H1 (cell line): ENCODE results near the gene PPP1R14C. TPM values are rescaled to one million over a fixed set of nuclear protein-coding genes. Genes with fewer than 3 reads are reported as not detected.

ENCODE experiments used
- CTCF ChIA-PET: fragments of 300-600 bp; sonication (Branson Sonifier 250); formaldehyde crosslinking; loops from one replicate; lab custom pipeline; 2021; ENCODE audit not compliant: partially characterized antibody; lab: Charles Lee
- POLR2A ChIA-PET: fragments of 300-600 bp; sonication (Branson Sonifier 250); formaldehyde crosslinking; loops from one replicate; lab custom pipeline; 2021; ENCODE audit warnings: inconsistent platforms; ENCODE audit not compliant: partially characterized antibody; lab: Charles Lee
- DNase-seq, 2 experiments: peaks; one replicate each; pipeline versions ENCODE4 v3.0.0 to v3.0.0-alpha.2; 2010 to 2022; ENCODE audit warnings: low spot score in 2 of 2, low read depth in 1 of 2, mixed read lengths in 1 of 2
- FAIRE-seq: peaks from 2 replicates; lab custom pipeline; 2011; peaks lifted over from hg19 to GRCh38; lab: Jason Lieb, UNC
- H2AFZ ChIP-seq: 2 replicates; pipeline ENCODE4 v1.8.1; 2012; ENCODE audit warnings: low read length, inconsistent platforms
- H2AK5ac ChIP-seq: 2 replicates; pipeline ENCODE4 v1.6.1; 2013; ENCODE audit warnings: low read depth, low read length
- H2BK120ac ChIP-seq: replicated peaks from 2 replicates; pipeline ENCODE3; 2013; ENCODE audit warnings: low read depth, low read length, inconsistent platforms
- H2BK12ac ChIP-seq: 2 replicates; pipeline ENCODE4 v1.6.1; 2013; ENCODE audit warnings: low read depth, low read length
- H2BK15ac ChIP-seq: 2 replicates; pipeline ENCODE4 v1.6.1; 2013; ENCODE audit warnings: low read length
- H2BK20ac ChIP-seq: 2 replicates; pipeline ENCODE4 v1.6.1; 2013; ENCODE audit warnings: low read length
- H2BK5ac ChIP-seq: 2 replicates; pipeline ENCODE4 v1.6.1; 2013; ENCODE audit warnings: low read depth, low read length
- H3K14ac ChIP-seq: 2 replicates; pipeline ENCODE4 v1.6.1; 2013; ENCODE audit warnings: inconsistent platforms; ENCODE audit not compliant: insufficient read length
- H3K18ac ChIP-seq: 2 replicates; pipeline ENCODE4 v1.6.1; 2013; ENCODE audit warnings: low read length; ENCODE audit errors: extremely low read depth
- H3K23ac ChIP-seq: 2 replicates; pipeline ENCODE4 v1.6.1; 2013; ENCODE audit warnings: inconsistent platforms; ENCODE audit not compliant: insufficient read length
- H3K23me2 ChIP-seq: 2 replicates; pipeline ENCODE4 v1.6.1; 2013; ENCODE audit warnings: low read depth, low read length
- H3K27ac ChIP-seq: 2 replicates; pipeline ENCODE4 v1.6.1; 2011; ENCODE audit warnings: low read depth, low read length, inconsistent platforms
- H3K27me3 ChIP-seq, 4 experiments: replicated peaks in 1 of 4; 1 replicate in 1 of 4; 2 replicates in 3 of 4; pipeline versions ENCODE4 v1.6.1 to v1.8.1; 2011 to 2013; ENCODE audit warnings: low read length in 3 of 4, mild to moderate bottlenecking in 3 of 4, inconsistent platforms in 2 of 4, mixed read lengths in 2 of 4, moderate library complexity in 1 of 4; ENCODE audit not compliant: control insufficient read depth in 3 of 4, insufficient read depth in 3 of 4; ENCODE audit errors: extremely low read depth in 1 of 4
- H3K36me3 ChIP-seq, 4 experiments: 2 replicates each; pipeline versions ENCODE4 v1.6.1 to v1.8.1; 2011 to 2013; ENCODE audit warnings: mild to moderate bottlenecking in 4 of 4, low read length in 3 of 4, moderate library complexity in 2 of 4, control low read depth in 1 of 4, inconsistent platforms in 1 of 4; ENCODE audit not compliant: insufficient read depth in 4 of 4, control insufficient read depth in 2 of 4
- H3K4ac ChIP-seq: replicated peaks from 2 replicates; pipeline ENCODE3; 2013; ENCODE audit warnings: low read length, low read depth, mixed read lengths, inconsistent platforms; ENCODE audit not compliant: insufficient read length
- H3K4me1 ChIP-seq, 4 experiments: replicated peaks in 1 of 4; 1 replicate in 1 of 4; 2 replicates in 3 of 4; pipeline versions ENCODE4 v1.6.1 to v1.8.1; 2011 to 2013; ENCODE audit warnings: low read length in 3 of 4, inconsistent platforms in 2 of 4, mixed read lengths in 1 of 4; ENCODE audit not compliant: insufficient read depth in 4 of 4, control insufficient read depth in 3 of 4
- H3K4me2 ChIP-seq, 2 experiments: 2 replicates each; pipeline versions ENCODE4 v1.6.1 to v1.8.1; 2011 to 2013; ENCODE audit warnings: low read depth in 2 of 2, low read length in 2 of 2, control low read depth in 1 of 2, inconsistent platforms in 1 of 2, mild to moderate bottlenecking in 1 of 2; ENCODE audit not compliant: insufficient read depth in 1 of 2
- H3K4me3 ChIP-seq, 4 experiments: fragments of 200-600, 300-600 bp in 1 of 4; sonication (generic), shearing (Covaris generic), sonication (Bioruptor Twin) in 1 of 4; 2 replicates each; pipeline versions ENCODE4 v1.5.1 to v1.8.1; 2011 to 2016; ENCODE audit warnings: low read length in 4 of 4, low read depth in 3 of 4, control low read depth in 2 of 4, inconsistent platforms in 2 of 4, mild to moderate bottlenecking in 2 of 4, mixed read lengths in 1 of 4, moderate library complexity in 1 of 4; ENCODE audit not compliant: insufficient read depth in 2 of 4; ENCODE audit errors: extremely low read depth in 1 of 4
- H3K56ac ChIP-seq: replicated peaks from 2 replicates; pipeline ENCODE3; 2013; ENCODE audit warnings: low read depth, mild to moderate bottlenecking, mixed read lengths, low read length, inconsistent platforms; ENCODE audit not compliant: insufficient read length
- H3K79me1 ChIP-seq: 2 replicates; pipeline ENCODE4 v1.6.1; 2013; ENCODE audit warnings: low read depth, low read length, control low read depth
- H3K79me2 ChIP-seq, 2 experiments: 2 replicates each; pipeline versions ENCODE4 v1.6.1 to v1.8.1; 2012 to 2013; ENCODE audit warnings: low read length in 2 of 2, mild to moderate bottlenecking in 2 of 2, inconsistent platforms in 1 of 2; ENCODE audit not compliant: insufficient read depth in 2 of 2, control insufficient read depth in 1 of 2
- H3K9ac ChIP-seq, 4 experiments: replicated peaks in 1 of 4; 1 replicate in 1 of 4; 2 replicates in 3 of 4; pipeline versions ENCODE4 v1.6.1 to v1.8.1; 2011 to 2013; ENCODE audit warnings: low read depth in 3 of 4, low read length in 3 of 4, control low read depth in 2 of 4, mild to moderate bottlenecking in 2 of 4, moderate library complexity in 2 of 4, inconsistent platforms in 1 of 4; ENCODE audit errors: extremely low read depth in 1 of 4
- H3K9me3 ChIP-seq, 2 experiments: 2 replicates each; pipeline versions ENCODE4 v1.6.1 to v1.8.1; 2012 to 2013; ENCODE audit warnings: mild to moderate bottlenecking in 2 of 2, moderate library complexity in 2 of 2, control low read depth in 1 of 2, inconsistent platforms in 1 of 2, low read depth in 1 of 2, low read length in 1 of 2, mixed read lengths in 1 of 2; ENCODE audit not compliant: insufficient read depth in 2 of 2
- H4K20me1 ChIP-seq, 2 experiments: replicated peaks in 1 of 2; 2 replicates each; pipeline versions ENCODE3 to v1.8.1; 2011 to 2013; ENCODE audit warnings: inconsistent platforms in 2 of 2, low read length in 2 of 2, mild to moderate bottlenecking in 1 of 2; ENCODE audit not compliant: insufficient read depth in 2 of 2, control insufficient read depth in 1 of 2
- H4K5ac ChIP-seq: 2 replicates; pipeline ENCODE4 v1.6.1; 2013; ENCODE audit warnings: low read length, low read depth, mixed read lengths, inconsistent platforms; ENCODE audit not compliant: insufficient read length
- H4K8ac ChIP-seq: 2 replicates; pipeline ENCODE4 v1.8.0; 2013; ENCODE audit warnings: mild to moderate bottlenecking, moderate library complexity, low read length, inconsistent platforms; ENCODE audit not compliant: insufficient read depth; ENCODE audit errors: extremely low read depth
- H4K91ac ChIP-seq: replicated peaks from 2 replicates; pipeline ENCODE3; 2013; ENCODE audit warnings: low read length, mixed read lengths, inconsistent platforms; ENCODE audit not compliant: insufficient read length
- CHD1 ChIP-seq: IDR thresholded peaks from 2 replicates; pipeline ENCODE4 v1.6.1; 2012; ENCODE audit warnings: low read depth, low read length, improper control_type of control experiment
- GTF2F1 ChIP-seq: IDR thresholded peaks from 2 replicates; pipeline ENCODE4 v1.6.1; 2012; ENCODE audit warnings: low read depth, low read length, improper control_type of control experiment, borderline replicate concordance
- HDAC2 ChIP-seq, 2 experiments: fragments of 300-600 bp in 1 of 2; sonication (generic) in 1 of 2; IDR thresholded peaks; 2 replicates each; pipeline ENCODE4 v1.6.1; 2011 to 2012; ENCODE audit warnings: low read depth in 2 of 2, low read length in 2 of 2, mild to moderate bottlenecking in 2 of 2, moderate library complexity in 2 of 2, borderline replicate concordance in 1 of 2, inconsistent platforms in 1 of 2
- NANOG ChIP-seq: IDR thresholded peaks from 2 replicates; pipeline ENCODE4 v1.6.1; 2011; ENCODE audit warnings: low read length, low read depth, mild to moderate bottlenecking, inconsistent platforms; ENCODE audit not compliant: insufficient read depth, poor library complexity, severe bottlenecking
- POU5F1 ChIP-seq: IDR thresholded peaks from 2 replicates; pipeline ENCODE4 v1.6.1; 2011; ENCODE audit warnings: low read depth, mild to moderate bottlenecking, low read length, moderate library complexity
- RXRA ChIP-seq: IDR thresholded peaks from 2 replicates; pipeline ENCODE4 v1.6.1; 2011; ENCODE audit warnings: low read depth, mild to moderate bottlenecking, low read length, moderate library complexity; ENCODE audit not compliant: insufficient read depth
- TAF1 ChIP-seq: IDR thresholded peaks from 2 replicates; pipeline ENCODE4 v1.6.1; 2011; ENCODE audit warnings: mild to moderate bottlenecking, low read depth, low read length
- TEAD4 ChIP-seq: IDR thresholded peaks from 2 replicates; pipeline ENCODE4 v1.6.1; 2012; ENCODE audit warnings: low read depth, low read length, inconsistent platforms, mixed read lengths
- WGBS, 2 experiments: shearing (Covaris generic) in 1 of 2; methylation state at CpG; one replicate each; pipeline versions ENCODE4 v1.1.6 to v1.1.7; 2013 to 2015; ENCODE audit warnings: low lambda C conversion rate in 2 of 2, mixed read lengths in 2 of 2, inconsistent platforms in 1 of 2, low coverage in 1 of 2, missing lambda C conversion rate in 1 of 2; ENCODE audit not compliant: insufficient replicate concordance in 2 of 2, insufficient coverage in 1 of 2, insufficient read length in 1 of 2; ENCODE audit errors: extremely low coverage in 1 of 2, missing lambda C conversion rate in 1 of 2; 5-methylcytosine and 5-hydroxymethylcytosine counted together
- polyA plus RNA-seq, 7 experiments: library from polyadenylated mRNA; depleted of rRNA in 3 of 7; stranded (reverse) in 5 of 7; unstranded in 2 of 7; fragments of >200 nt in 5 of 7; fragments of 200-250 nt in 2 of 7; gene quantifications; 1 replicate in 5 of 7; 2 replicates in 1 of 7; 4 replicates in 1 of 7; pipeline versions ENCODE4 v1.2.1 to v1.2.3, GENCODE V29; 2011 to 2013; ENCODE audit warnings: missing spikeins in 2 of 7, mixed read lengths in 2 of 7
- total RNA-seq: library from RNA; stranded (reverse); fragmentation: NEBNext Ultra II Directional; extraction: Animal tissue kit (Norgen Biotek cat#: 25700); gene quantifications from 2 replicates; pipeline ENCODE4 v1.2.1, GENCODE V29; 2021

PPP1R14C gene
- total and polyA plus RNA-seq, 2 of the 8 experiments (the other 6 are each of a cell fraction or from before 2014, with no cell fraction given): 0.30 to 0.61 TPM

DNA sequence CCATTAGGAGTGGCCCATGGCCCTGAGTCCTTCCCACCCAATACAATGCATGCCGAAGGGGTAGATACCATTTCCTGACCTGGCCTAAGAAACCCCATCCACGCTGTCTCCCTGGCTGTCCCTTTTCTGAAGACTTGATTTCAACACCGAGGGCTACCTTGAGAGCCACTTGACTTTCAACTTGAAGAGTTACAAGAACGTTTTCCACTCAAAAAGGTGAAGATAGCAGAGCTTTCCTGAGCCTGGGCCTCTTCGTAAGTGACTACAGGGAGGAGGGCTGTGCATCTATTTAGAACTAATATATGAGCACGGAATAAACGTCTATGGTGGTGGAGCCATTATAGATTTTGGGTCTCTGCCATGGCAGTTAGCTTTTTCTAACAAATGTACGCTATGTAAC is 14.4 kb upstream of the PPP1R14C start:
- DNase-seq (no peak), FAIRE-seq (no peak)
- Histone ChIP-seq H2BK12ac (no peak overlapping the region), H2BK120ac (no peak overlapping the region), H3K27me3 (no peaks in the 10 kb centered on the region; a peak in 1 of 7 replicates), H3K4me2 (no peak overlapping the region), H4K91ac (no peak overlapping the region), H3K4ac (no peak overlapping the region), H3K4me3 (no peak overlapping the region), H4K8ac (no peak overlapping the region), H2AK5ac (no peak overlapping the region), H3K14ac (no peak overlapping the region), H3K79me2 (no peaks in the 10 kb centered on the region), H3K9ac (no peak overlapping the region), H3K23me2 (no peaks in the 10 kb centered on the region), H3K36me3 (no peaks in the 10 kb centered on the region), H3K27ac (no peak overlapping the region), H2BK5ac (no peak overlapping the region), H3K18ac (no peak overlapping the region), H3K9me3 (no peaks in the 10 kb centered on the region), H2BK15ac (no peak overlapping the region), H2AFZ (no peak overlapping the region), H4K5ac (no peak overlapping the region), H3K23ac (no peak overlapping the region), H3K79me1 (no peaks in the 10 kb centered on the region), H4K20me1 (no peaks in the 10 kb centered on the region), H3K4me1 (no peaks in the 10 kb centered on the region)
- WGBS, 2 experiments: 76% methylated on average over 8 of the region's 8 CpGs; no CpG with 5 or more reads in 1 of the 2 experiments
- CTCF ChIA-PET: no interaction called here
- TF ChIP-seq RXRA: no peak
- no peak for TF ChIP-seq HDAC2 (IDR thresholded peaks at IDR 0.05; ENCODE audit: borderline replicate concordance in 1 of 2, low read depth in 2 of 2, low read length in 2 of 2)
- no peak for TF ChIP-seq NANOG
- no peak for TF ChIP-seq TAF1
- TF ChIP-seq POU5F1: no peak
- no peak for TF ChIP-seq CHD1
- TF ChIP-seq TEAD4: no peak
- no peak for TF ChIP-seq GTF2F1
- TF ChIP-seq, all 59 proteins: peak for 0
- POLR2A ChIA-PET: interaction anchor here (1.2 kb wide), 1 partner anchor 10 kb away, joined by 4 read pairs; no protein-coding TSS in a partner anchor
- H3K56ac ChIP-seq: no peak overlapping the region
- no peak overlapping the region for H2BK20ac ChIP-seq
